Duodenal mucosa (tissue), 2 donors: Measurements from ENCODE around the gene GNAQ.

Source experiments
- H3K27ac ChIP-seq: one replicate; pipeline ENCODE4 v1.7.0; 2013; ENCODE audit warnings: low read depth, low read length
- H3K27me3 ChIP-seq, 2 donors: one replicate each; pipeline ENCODE4 v1.7.0; 2013; ENCODE audit warnings: low read length in 2 of 2, control low read depth in 1 of 2; ENCODE audit not compliant: insufficient read depth in 2 of 2, control insufficient read depth in 1 of 2
- H3K36me3 ChIP-seq, 2 donors: one replicate each; pipeline ENCODE4 v1.7.0; 2013; ENCODE audit warnings: low read length in 2 of 2, control low read depth in 1 of 2; ENCODE audit not compliant: insufficient read depth in 2 of 2, control insufficient read depth in 1 of 2
- H3K4me1 ChIP-seq, 2 donors: one replicate each; pipeline ENCODE4 v1.7.0; 2013; ENCODE audit warnings: low read length in 2 of 2, control low read depth in 1 of 2; ENCODE audit not compliant: insufficient read depth in 2 of 2, control insufficient read depth in 1 of 2
- H3K4me3 ChIP-seq, 2 donors: one replicate each; pipeline ENCODE4 v1.7.0; 2013; ENCODE audit warnings: low read length in 2 of 2, low read depth in 1 of 2
- H3K9ac ChIP-seq, 2 donors: one replicate each; pipeline ENCODE4 v1.7.0; 2013; ENCODE audit warnings: low read length in 2 of 2, low read depth in 1 of 2
- H3K9me3 ChIP-seq, 2 donors: one replicate each; pipeline ENCODE4 v1.7.0; 2013; ENCODE audit warnings: low read length in 2 of 2, control low read depth in 1 of 2; ENCODE audit not compliant: control insufficient read depth in 1 of 2

GNAQ gene

DNA sequence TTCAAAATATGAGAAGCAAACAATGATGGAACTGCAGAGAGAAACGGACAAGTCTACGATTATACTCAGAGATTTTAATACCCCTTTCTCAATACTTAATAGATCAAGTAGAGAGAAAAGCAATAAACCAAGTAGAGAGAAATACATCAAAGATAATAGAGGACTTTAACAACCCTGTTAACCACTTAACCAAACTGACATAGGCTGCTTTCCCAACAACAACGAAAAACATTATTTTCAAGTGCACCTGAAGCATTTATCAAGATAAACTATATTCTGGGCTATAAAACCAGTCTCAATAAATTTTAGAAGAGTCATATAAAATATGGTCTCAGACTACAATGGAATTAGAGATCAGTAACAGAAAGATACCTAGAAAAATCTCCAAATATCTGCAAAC, 67.4 kb downstream of the GNAQ start:
- no peaks in the 10 kb centered on the region for H3K27me3 ChIP-seq
- no peak overlapping the region for H3K4me3 ChIP-seq
- H3K27ac ChIP-seq = no peak overlapping the region
- no peak overlapping the region for H3K9ac ChIP-seq
- H3K4me1 ChIP-seq = peaks cover 5 to 14% of the 10 kb centered on the region in 2 donors
- no peaks in the 10 kb centered on the region for H3K9me3 ChIP-seq
- H3K36me3 ChIP-seq = no peaks in the 10 kb centered on the region

DNA sequence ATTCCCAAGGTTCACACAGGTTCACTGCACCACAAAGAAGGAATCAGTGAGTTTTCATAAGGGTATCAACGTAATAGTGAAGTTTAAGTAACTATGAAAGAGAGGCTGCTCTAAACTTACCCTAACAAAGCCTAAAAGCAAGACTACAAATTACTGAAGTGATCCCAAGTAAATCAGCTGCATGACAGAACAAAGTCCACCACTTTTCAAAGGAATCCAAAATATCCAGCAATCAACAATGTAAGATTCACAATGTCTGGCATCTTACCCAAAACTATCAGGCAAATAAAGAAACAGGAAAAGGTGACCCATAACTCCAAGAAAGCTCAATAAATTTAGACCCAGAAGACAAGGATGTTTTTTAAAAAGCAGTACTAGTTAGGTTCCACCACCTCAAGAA, 70.1 kb downstream of the GNAQ start:
- H3K27ac ChIP-seq = no peak overlapping the region
- H3K4me3 ChIP-seq = no peak overlapping the region
- no peaks in the 10 kb centered on the region for H3K27me3 ChIP-seq
- no peaks in the 10 kb centered on the region for H3K9me3 ChIP-seq
- H3K9ac ChIP-seq = no peak overlapping the region
- peaks cover 5 to 11% of the 10 kb centered on the region in 2 donors for H3K4me1 ChIP-seq
- H3K36me3 ChIP-seq = no peaks in the 10 kb centered on the region

DNA sequence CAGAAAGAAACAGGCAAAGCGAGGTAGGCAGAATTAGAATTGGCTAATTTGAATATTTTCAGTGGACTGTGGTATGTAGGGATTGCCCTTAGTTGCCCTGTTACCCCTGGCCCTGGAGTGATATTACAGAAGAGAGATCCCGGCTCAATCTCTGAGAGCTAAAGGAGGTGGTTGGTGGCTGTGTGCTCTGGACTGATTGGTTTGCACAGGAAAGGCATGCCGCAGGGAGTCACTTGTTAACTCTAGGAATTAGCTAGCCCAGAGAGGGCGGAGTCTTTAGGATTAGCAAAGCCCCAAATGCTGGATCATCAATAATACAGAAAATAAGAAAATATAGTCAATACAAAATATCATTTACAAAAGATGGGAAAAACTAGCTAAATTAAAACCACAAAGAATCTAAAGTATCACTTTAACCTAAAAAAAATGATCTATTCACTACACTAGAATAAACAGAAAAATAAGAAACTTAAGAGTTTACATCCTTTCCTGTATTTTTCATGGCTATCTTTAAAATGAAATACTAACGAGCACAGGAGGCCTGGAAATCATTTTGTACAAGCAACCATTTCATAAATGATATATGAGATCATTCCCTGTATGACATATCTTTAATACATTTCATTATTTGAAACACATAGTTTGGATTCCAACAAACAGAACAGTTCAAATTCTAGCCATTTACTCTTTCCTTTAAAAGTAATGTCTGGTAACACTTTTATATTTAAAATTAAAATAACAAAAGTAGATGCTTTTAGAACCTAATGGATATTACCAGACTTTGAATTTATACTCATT, 71.1 kb downstream of the GNAQ start:
- Histone ChIP-seq H3K27me3 (no peaks in the 10 kb centered on the region), H3K9ac (no peak overlapping the region), H3K4me1 (peaks cover 5 to 11% of the 10 kb centered on the region in 2 donors), H3K27ac (no peak overlapping the region), H3K4me3 (no peak overlapping the region), H3K36me3 (no peaks in the 10 kb centered on the region), H3K9me3 (no peaks in the 10 kb centered on the region)

DNA sequence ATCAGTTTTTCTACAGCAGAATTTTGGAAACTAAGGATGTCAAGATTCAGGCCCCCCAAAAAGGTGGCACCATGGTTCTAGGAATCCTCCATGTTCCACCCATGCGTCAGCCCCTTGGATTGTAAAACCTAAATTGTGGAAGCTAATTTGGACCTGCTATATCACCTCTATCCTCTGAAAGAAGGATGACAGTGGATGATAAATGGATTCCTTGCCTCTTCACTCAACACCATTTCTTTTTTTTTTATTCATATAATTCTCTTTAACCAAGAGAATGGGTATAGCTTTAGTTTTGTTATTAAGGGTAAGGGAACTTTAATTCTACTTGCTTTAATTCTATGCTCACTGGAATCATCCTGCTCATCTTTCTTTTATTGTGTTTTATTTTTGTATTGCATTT, 71.8 kb downstream of the GNAQ start:
- Histone ChIP-seq H3K27ac (no peak overlapping the region), H3K9me3 (no peaks in the 10 kb centered on the region), H3K9ac (no peak overlapping the region), H3K36me3 (no peaks in the 10 kb centered on the region), H3K4me3 (no peak overlapping the region), H3K4me1 (peaks cover 6 to 11% of the 10 kb centered on the region in 2 donors), H3K27me3 (no peaks in the 10 kb centered on the region)

DNA sequence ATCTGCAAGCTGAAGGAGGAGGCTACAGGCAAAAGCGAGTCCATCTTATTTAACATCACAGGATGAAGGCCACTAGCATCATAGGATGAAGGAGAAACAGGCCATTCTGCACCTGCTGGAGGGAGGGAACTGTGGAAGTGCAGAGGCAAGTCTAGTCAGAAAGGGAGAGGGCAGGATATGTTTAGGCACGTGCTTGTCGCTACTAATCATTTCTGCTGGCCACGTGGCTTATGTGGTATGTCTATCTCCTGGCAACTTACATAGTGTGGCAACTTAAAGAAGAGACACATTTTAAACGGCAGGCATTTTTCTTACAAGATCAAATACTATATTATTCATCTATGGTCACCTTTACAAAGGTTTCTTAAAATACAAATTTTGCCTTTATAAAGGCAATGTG, 74.0 kb downstream of the GNAQ start:
- H3K27ac ChIP-seq = no peak overlapping the region
- no peak overlapping the region for H3K4me3 ChIP-seq
- no peaks in the 10 kb centered on the region for H3K9me3 ChIP-seq
- peaks cover 25 to 28% of the 10 kb centered on the region in 2 donors for H3K4me1 ChIP-seq
- no peak overlapping the region for H3K9ac ChIP-seq
- H3K27me3 ChIP-seq = no peaks in the 10 kb centered on the region
- no peaks in the 10 kb centered on the region for H3K36me3 ChIP-seq

DNA sequence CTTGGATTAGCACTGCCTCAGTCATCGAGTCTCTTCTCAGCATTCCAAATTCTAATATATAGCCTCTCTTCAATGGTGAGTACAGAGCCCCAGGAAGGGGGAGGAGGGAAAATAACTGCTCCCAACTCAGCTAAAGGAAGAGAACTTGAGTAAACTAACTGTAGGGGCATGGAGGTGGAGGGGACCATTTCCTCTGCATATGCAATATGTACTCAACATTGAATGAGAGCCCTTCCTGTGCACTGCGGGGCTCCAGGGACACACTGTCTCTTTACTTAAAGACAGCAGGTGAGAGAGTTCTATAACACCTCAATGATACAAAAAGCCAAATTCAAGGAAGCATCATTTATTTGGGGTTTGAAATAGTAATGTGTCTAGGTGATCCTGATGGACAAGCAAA, 75.1 kb downstream of the GNAQ start:
- no peaks in the 10 kb centered on the region for H3K36me3 ChIP-seq
- H3K9me3 ChIP-seq = no peaks in the 10 kb centered on the region
- no peak overlapping the region for H3K9ac ChIP-seq
- H3K4me3 ChIP-seq = no peak overlapping the region
- H3K4me1 ChIP-seq = peaks cover 22 to 25% of the 10 kb centered on the region in 2 donors
- no peak overlapping the region for H3K27ac ChIP-seq
- no peaks in the 10 kb centered on the region for H3K27me3 ChIP-seq

DNA sequence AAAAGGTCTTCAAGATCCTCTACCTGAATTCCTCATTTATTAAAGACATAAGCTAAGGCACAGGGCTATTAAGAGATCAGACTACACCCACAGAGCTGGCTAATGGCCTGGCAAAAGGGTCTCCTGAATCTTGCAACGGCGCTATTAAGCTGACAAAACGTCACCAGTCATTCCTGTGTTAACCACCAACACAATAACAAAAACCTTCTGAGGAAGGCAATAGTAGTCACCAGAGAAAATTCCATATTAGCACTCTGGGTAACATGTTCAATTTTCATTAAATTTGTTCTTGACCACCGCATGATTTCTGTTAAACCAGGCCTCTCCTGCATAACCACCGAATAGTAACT, 77.0 kb downstream of the GNAQ start:
- no peaks in the 10 kb centered on the region for H3K36me3 ChIP-seq
- H3K27ac ChIP-seq = no peak overlapping the region
- no peak overlapping the region for H3K9ac ChIP-seq
- no peaks in the 10 kb centered on the region for H3K9me3 ChIP-seq
- peaks cover 26 to 29% of the 10 kb centered on the region in 2 donors for H3K4me1 ChIP-seq
- no peak overlapping the region for H3K4me3 ChIP-seq
- H3K27me3 ChIP-seq = no peaks in the 10 kb centered on the region

DNA sequence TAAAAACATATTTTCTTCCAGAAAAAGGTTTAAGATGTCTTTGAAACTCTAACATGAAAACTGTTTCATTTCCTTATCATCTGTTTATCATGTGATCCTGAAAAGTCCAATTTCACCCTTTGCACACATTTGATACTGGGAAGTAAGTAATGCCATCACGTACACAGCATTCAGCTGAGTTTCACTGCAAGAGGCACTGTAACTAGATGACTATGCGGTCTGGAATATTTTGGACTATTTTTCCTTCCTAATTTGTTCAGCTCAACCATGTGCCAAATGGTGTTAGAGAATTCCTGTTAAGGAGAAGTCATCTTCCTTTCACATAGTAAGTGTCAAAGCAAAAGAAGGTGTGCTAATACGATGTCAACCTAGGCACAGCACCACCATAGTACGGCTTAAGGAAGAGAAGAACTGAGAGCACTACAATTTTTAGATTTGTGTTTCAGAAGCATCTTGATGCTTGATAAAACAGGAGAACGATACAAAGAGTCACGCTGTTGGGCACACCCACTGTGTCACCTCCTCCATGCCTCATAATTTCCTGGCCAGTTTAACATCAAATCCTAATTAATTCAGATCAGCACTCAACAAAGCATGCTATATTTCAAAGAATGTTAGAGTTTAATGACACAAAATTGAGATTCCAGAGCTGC, 77.5 kb downstream of the GNAQ start:
- no peak overlapping the region for H3K9ac ChIP-seq
- no peaks in the 10 kb centered on the region for H3K27me3 ChIP-seq
- H3K4me1 ChIP-seq = peaks cover 29 to 34% of the 10 kb centered on the region in 2 donors
- H3K27ac ChIP-seq = no peak overlapping the region
- H3K4me3 ChIP-seq = no peak overlapping the region
- no peaks in the 10 kb centered on the region for H3K9me3 ChIP-seq
- no peaks in the 10 kb centered on the region for H3K36me3 ChIP-seq

DNA sequence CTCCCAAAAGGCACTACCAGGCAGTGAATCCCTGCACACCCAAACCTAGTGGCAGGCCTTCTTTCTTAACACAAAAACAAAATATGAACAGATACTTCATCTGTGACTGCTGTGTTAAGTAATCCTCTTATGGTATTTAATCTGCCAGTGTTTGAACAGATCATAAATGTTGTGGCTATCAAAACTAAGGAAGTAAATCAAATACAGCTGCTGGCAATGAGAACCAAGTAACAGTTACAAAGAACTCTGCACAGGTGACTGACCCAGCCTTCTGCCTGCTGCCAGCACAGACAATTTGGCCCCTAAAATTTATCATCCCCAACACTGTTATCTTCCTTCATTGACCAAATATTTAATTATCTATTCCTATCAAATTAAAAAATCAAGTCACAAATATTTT, 78.0 kb downstream of the GNAQ start:
- no peak overlapping the region for H3K9ac ChIP-seq
- no peak overlapping the region for H3K27ac ChIP-seq
- no peaks in the 10 kb centered on the region for H3K27me3 ChIP-seq
- H3K4me3 ChIP-seq = no peak overlapping the region
- no peaks in the 10 kb centered on the region for H3K9me3 ChIP-seq
- no peaks in the 10 kb centered on the region for H3K36me3 ChIP-seq
- peaks cover 31 to 40% of the 10 kb centered on the region in 2 donors for H3K4me1 ChIP-seq

DNA sequence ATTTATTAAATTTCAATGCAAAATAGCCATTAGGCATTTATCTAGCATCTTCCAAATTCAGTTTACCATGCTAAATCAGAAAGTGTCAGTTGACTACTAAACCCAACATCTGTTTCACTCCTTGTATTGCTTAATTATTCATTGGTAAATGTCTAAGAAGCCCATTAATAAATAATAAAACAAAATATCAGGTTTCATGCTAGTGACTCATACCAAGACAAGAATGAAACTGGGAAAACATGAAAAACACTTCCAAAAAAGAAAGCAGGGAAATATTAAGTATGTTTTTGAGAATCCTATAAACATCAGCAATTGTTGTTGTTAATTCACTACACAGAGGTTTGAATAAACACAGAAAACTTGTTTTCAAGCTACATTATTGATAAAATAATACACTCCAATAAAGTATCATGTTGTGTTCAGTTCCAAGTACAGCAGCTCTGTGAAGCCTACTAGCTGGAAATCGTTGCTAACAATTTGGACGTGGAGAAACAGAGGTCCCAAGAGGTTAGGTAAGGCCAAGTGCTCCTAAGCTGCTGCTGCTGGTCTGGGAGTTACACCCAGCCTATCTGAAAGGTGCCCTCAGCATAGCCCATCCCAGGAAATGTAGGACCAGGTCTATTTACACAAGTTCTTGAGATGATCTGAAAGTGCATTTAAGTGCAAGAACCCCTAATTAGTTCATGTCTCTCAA, 78.8 kb downstream of the GNAQ start:
- Histone ChIP-seq H3K36me3 (no peaks in the 10 kb centered on the region), H3K27ac (no peak overlapping the region), H3K4me1 (peaks cover 31 to 40% of the 10 kb centered on the region in 2 donors), H3K27me3 (no peaks in the 10 kb centered on the region), H3K4me3 (no peak overlapping the region), H3K9me3 (no peaks in the 10 kb centered on the region), H3K9ac (no peak overlapping the region)
